Activated T-cell treated with anti-CD3 and anti-CD28 coated beads, Interleukin-2, amount 50 U/mL, for 24 hours (primary cell): ENCODE data around the gene COTL1.
A peak's percentile ranks its signal among the peaks of the same experiment; 100 is the strongest.

ENCODE experiments used
- DNase-seq: peaks from one replicate; pipeline ENCODE4 v3.0.0-alpha.2; 2020
- H3K27ac Mint-ChIP-seq: 2 replicates; pipeline ENCODE4 v1.8.0; 2020; ENCODE audit warnings: mild to moderate bottlenecking, mixed read lengths
- H3K27me3 Mint-ChIP-seq: 2 replicates; pipeline ENCODE4 v1.8.0; 2020; ENCODE audit warnings: mixed read lengths
- H3K36me3 Mint-ChIP-seq: 2 replicates; pipeline ENCODE4 v1.8.0; 2020; ENCODE audit warnings: low read depth, mixed read lengths
- H3K4me1 Mint-ChIP-seq: 2 replicates; pipeline ENCODE4 v1.8.0; 2020; ENCODE audit warnings: low read depth, mixed read lengths
- H3K4me3 Mint-ChIP-seq: 2 replicates; pipeline ENCODE4 v1.8.0; 2020; ENCODE audit warnings: mild to moderate bottlenecking, moderate library complexity, mixed read lengths
- H3K9me3 Mint-ChIP-seq: 2 replicates; pipeline ENCODE4 v1.8.0; 2020; ENCODE audit warnings: mixed read lengths

The COTL1 gene

GRCh38 chr16:84617791-84618580 lies at the start of gene COTL1:
TSS of gene COTL1 (minus strand) at chr16:84618078. CDS start at chr16:84617914, 164 bp downstream.
- H3K27me3 Mint-ChIP-seq = no peaks in the 10 kb centered on the region
- peaks cover 45% of the 10 kb centered on the region for H3K4me1 Mint-ChIP-seq
- H3K4me3 Mint-ChIP-seq = peak within 1 kb of the TSS; percentile 97
- H3K36me3 Mint-ChIP-seq = peaks cover 44% of the 10 kb centered on the region
- H3K9me3 Mint-ChIP-seq = no peaks in the 10 kb centered on the region
- DNase-seq = peak; percentile 95
- peak within 1 kb of the TSS; percentile 89 for H3K27ac Mint-ChIP-seq

- Mint-ChIP-seq H3K36me3 (peaks cover 67% of the 10 kb centered on the region), H3K27me3 (no peaks in the 10 kb centered on the region), H3K4me3 (no peak overlapping the region)
These were observed 48.0 kb upstream of the COTL1 start for GRCh38 chr16:84665843-84666242.

GRCh38 chr16:84665359-84665758 lies 47.5 kb upstream of the COTL1 start:
- H3K4me3 Mint-ChIP-seq = no peak overlapping the region
- H3K9me3 Mint-ChIP-seq = no peaks in the 10 kb centered on the region
- H3K27ac Mint-ChIP-seq = no peak overlapping the region
- no peaks in the 10 kb centered on the region for H3K27me3 Mint-ChIP-seq
- DNase-seq = no peak
- peaks cover 7% of the 10 kb centered on the region for H3K4me1 Mint-ChIP-seq
- H3K36me3 Mint-ChIP-seq = peaks cover 72% of the 10 kb centered on the region

More at GRCh38 chr16:84665843-84666242, 48.0 kb upstream of the COTL1 start:
- no peak for DNase-seq
- peaks cover 6% of the 10 kb centered on the region for H3K4me1 Mint-ChIP-seq
- H3K27ac Mint-ChIP-seq = no peak overlapping the region
- no peaks in the 10 kb centered on the region for H3K9me3 Mint-ChIP-seq

GRCh38 chr16:84663433-84664101 lies 45.7 kb upstream of the COTL1 start:
- Mint-ChIP-seq H3K27ac (no peak overlapping the region), H3K4me3 (no peak overlapping the region), H3K9me3 (no peaks in the 10 kb centered on the region), H3K4me1 (peaks cover 10% of the 10 kb centered on the region), H3K27me3 (no peaks in the 10 kb centered on the region), H3K36me3 (peaks cover 87% of the 10 kb centered on the region)
- no peak for DNase-seq

GRCh38 chr16:84662471-84662870 lies 44.6 kb upstream of the COTL1 start:
- DNase-seq = no peak
- H3K27ac Mint-ChIP-seq = no peak overlapping the region
- peaks cover 92% of the 10 kb centered on the region for H3K36me3 Mint-ChIP-seq
- H3K4me3 Mint-ChIP-seq = no peak overlapping the region
- no peaks in the 10 kb centered on the region for H3K27me3 Mint-ChIP-seq
- no peaks in the 10 kb centered on the region for H3K9me3 Mint-ChIP-seq
- H3K4me1 Mint-ChIP-seq = peaks cover 18% of the 10 kb centered on the region

- H3K27me3 Mint-ChIP-seq = no peaks in the 10 kb centered on the region
- peaks cover 96% of the 10 kb centered on the region for H3K36me3 Mint-ChIP-seq
- no peaks in the 10 kb centered on the region for H3K9me3 Mint-ChIP-seq
- peaks cover 26% of the 10 kb centered on the region for H3K4me1 Mint-ChIP-seq
- no peak overlapping the region for H3K4me3 Mint-ChIP-seq
- no peak for DNase-seq
- peak overlapping the region; percentile 10 for H3K27ac Mint-ChIP-seq
These were observed 43.7 kb upstream of the COTL1 start for GRCh38 chr16:84661418-84662060.

GRCh38 chr16:84660973-84661372 lies 43.1 kb upstream of the COTL1 start:
- H3K27me3 Mint-ChIP-seq = no peaks in the 10 kb centered on the region
- H3K4me3 Mint-ChIP-seq = no peak overlapping the region
- H3K4me1 Mint-ChIP-seq = peaks cover 31% of the 10 kb centered on the region

GRCh38 chr16:84659656-84660300 lies 41.9 kb upstream of the COTL1 start:
- peaks cover 89% of the 10 kb centered on the region for H3K36me3 Mint-ChIP-seq
- no peaks in the 10 kb centered on the region for H3K9me3 Mint-ChIP-seq
- H3K4me3 Mint-ChIP-seq = no peak overlapping the region
- DNase-seq = no peak
- H3K27ac Mint-ChIP-seq = no peak overlapping the region
- H3K27me3 Mint-ChIP-seq = no peaks in the 10 kb centered on the region
- peaks cover 40% of the 10 kb centered on the region for H3K4me1 Mint-ChIP-seq

More at GRCh38 chr16:84660973-84661372, 43.1 kb upstream of the COTL1 start:
- H3K9me3 Mint-ChIP-seq = no peaks in the 10 kb centered on the region
- DNase-seq = no peak
- H3K27ac Mint-ChIP-seq = peak overlapping the region; percentile 33
- peaks cover 92% of the 10 kb centered on the region for H3K36me3 Mint-ChIP-seq

- Mint-ChIP-seq H3K9me3 (no peaks in the 10 kb centered on the region), H3K27ac (peak overlapping the region; percentile 68)
These were observed 40.8 kb upstream of the COTL1 start for GRCh38 chr16:84658690-84659089.

GRCh38 chr16:84657229-84657837 lies 39.5 kb upstream of the COTL1 start:
- Mint-ChIP-seq H3K4me3 (no peak overlapping the region), H3K4me1 (peaks cover 52% of the 10 kb centered on the region), H3K27ac (no peak overlapping the region), H3K36me3 (peaks cover 86% of the 10 kb centered on the region), H3K27me3 (no peaks in the 10 kb centered on the region), H3K9me3 (no peaks in the 10 kb centered on the region)
- DNase-seq = no peak

More at GRCh38 chr16:84658690-84659089, 40.8 kb upstream of the COTL1 start:
- H3K4me1 Mint-ChIP-seq = peaks cover 42% of the 10 kb centered on the region
- no peak for DNase-seq
- no peaks in the 10 kb centered on the region for H3K27me3 Mint-ChIP-seq
- H3K4me3 Mint-ChIP-seq = no peak overlapping the region
- peaks cover 88% of the 10 kb centered on the region for H3K36me3 Mint-ChIP-seq

- peak overlapping the region; percentile 71 for H3K27ac Mint-ChIP-seq
- H3K27me3 Mint-ChIP-seq = no peaks in the 10 kb centered on the region
- H3K4me1 Mint-ChIP-seq = peaks cover 58% of the 10 kb centered on the region
- no peak overlapping the region for H3K4me3 Mint-ChIP-seq
- H3K36me3 Mint-ChIP-seq = peaks cover 86% of the 10 kb centered on the region
- no peaks in the 10 kb centered on the region for H3K9me3 Mint-ChIP-seq
- no peak for DNase-seq
These were observed 38.8 kb upstream of the COTL1 start for GRCh38 chr16:84656649-84657048.

- Mint-ChIP-seq H3K4me1 (peaks cover 72% of the 10 kb centered on the region), H3K27me3 (no peaks in the 10 kb centered on the region), H3K4me3 (no peak overlapping the region), H3K9me3 (no peaks in the 10 kb centered on the region), H3K27ac (no peak overlapping the region), H3K36me3 (peaks cover 86% of the 10 kb centered on the region)
- DNase-seq = no peak
These were observed 37.1 kb upstream of the COTL1 start for GRCh38 chr16:84654998-84655397.

GRCh38 chr16:84654238-84654637 lies 36.4 kb upstream of the COTL1 start:
- Mint-ChIP-seq H3K27me3 (no peaks in the 10 kb centered on the region), H3K4me3 (no peak overlapping the region), H3K27ac (no peak overlapping the region), H3K4me1 (peaks cover 79% of the 10 kb centered on the region), H3K9me3 (no peaks in the 10 kb centered on the region), H3K36me3 (peaks cover 80% of the 10 kb centered on the region)
- DNase-seq = no peak

- Mint-ChIP-seq H3K4me3 (no peak overlapping the region), H3K27me3 (peaks cover 2% of the 10 kb centered on the region), H3K27ac (peak overlapping the region; percentile 74), H3K9me3 (no peaks in the 10 kb centered on the region), H3K36me3 (peaks cover 63% of the 10 kb centered on the region), H3K4me1 (peaks cover 76% of the 10 kb centered on the region)
- no peak for DNase-seq
These were observed 34.7 kb upstream of the COTL1 start for GRCh38 chr16:84652566-84652965.
